Thyroid gland (tissue), 4 donors: ENCODE results near the gene PTPN3.

Experiments used
- CTCF ChIP-seq, 6 experiments: fragments of 200-600 bp in 3 of 6; fragments of 450-650 bp in 3 of 6; sonication (generic) in 3 of 6; IDR thresholded peaks; one replicate each; pipeline ENCODE4 v1.5.1; 2016 to 2019; ENCODE audit warnings: antibody characterized with exemption in 6 of 6, mild to moderate bottlenecking in 2 of 6, inconsistent platforms in 1 of 6, moderate library complexity in 1 of 6
- POLR2A ChIP-seq, 2 donors: fragments of 450-650 bp; IDR thresholded peaks; one replicate each; pipeline ENCODE4 v1.6.1; 2017; ENCODE audit warnings: antibody characterized with exemption in 2 of 2, mild to moderate bottlenecking in 2 of 2, moderate library complexity in 1 of 2

- TF ChIP-seq POLR2A (IDR thresholded peaks at IDR 0.05) (no peak), CTCF (IDR thresholded peaks at IDR 0.05) (no peak)
Measured at GRCh38 chr9:109506097-109506712, 8.1 kb upstream of the PTPN3 start.
